HEK293 (cell line): ENCODE results near the gene RNF144A.
"Not testable (repeated sequence)": the region's sequence is repeated elsewhere in the genome, so short reads cannot be mapped to it uniquely, and the experiment has no call there.

ENCODE experiments used
- CTCF ChIA-PET: fragments of 350-600 bp; formaldehyde crosslinking; extraction: SDS; loops from one replicate; lab custom pipeline; 2021; ENCODE audit warnings: antibody characterized with exemption; lab: Yijun Ruan, JAX
- POLR2A ChIA-PET: fragments of 300-600 bp; formaldehyde crosslinking; extraction: SDS; loops from one replicate; lab custom pipeline; 2020; ENCODE audit warnings: antibody characterized with exemption, inconsistent platforms; lab: Yijun Ruan, JAX
- H3K27ac ChIP-seq: fragments of 200-500 bp; sonication (Bioruptor generic); 2 replicates; pipeline ENCODE4 v1.5.1; 2014; ENCODE audit warnings: low read depth, low read length, control low read depth, inconsistent platforms; ENCODE audit errors: extremely low read depth
- H3K36me3 ChIP-seq, 2 experiments: fragments of 200-500 bp in 1 of 2; sonication (Bioruptor generic) in 1 of 2; 1 replicate in 1 of 2; 2 replicates in 1 of 2; pipeline ENCODE4 v1.5.1; 2014 to 2017; ENCODE audit warnings: inconsistent platforms in 2 of 2, low read length in 2 of 2; ENCODE audit not compliant: control insufficient read depth in 2 of 2, insufficient read depth in 1 of 2
- H3K4me1 ChIP-seq: fragments of 200-500 bp; sonication (Bioruptor generic); 2 replicates; pipeline ENCODE4 v1.5.1; 2014; ENCODE audit warnings: mild to moderate bottlenecking, low read length, inconsistent platforms; ENCODE audit not compliant: control insufficient read depth, insufficient read depth
- H3K4me3 ChIP-seq: 2 replicates; pipeline ENCODE4 v1.5.1; 2011; ENCODE audit warnings: low read depth, mild to moderate bottlenecking, control low read depth, low read length, moderate library complexity
- H3K9me3 ChIP-seq: fragments of 200-500 bp; sonication (Bioruptor generic); 2 replicates; pipeline ENCODE4 v1.5.1; 2014; ENCODE audit warnings: low read depth, low read length, inconsistent platforms; ENCODE audit not compliant: control insufficient read depth, insufficient read depth
- INSM2 ChIP-seq: fragments of 450-650 bp; formaldehyde crosslinking; IDR thresholded peaks from 2 replicates; pipeline ENCODE4 v1.5.1; 2016; ENCODE audit warnings: missing biosample characterization, missing genetic modification characterization
- REST ChIP-seq: fragments of 450-650 bp; formaldehyde crosslinking; IDR thresholded peaks from 2 replicates; pipeline ENCODE4 v1.5.1; 2016; ENCODE audit warnings: missing biosample characterization, missing genetic modification characterization
- SETDB1 ChIP-seq: IDR thresholded peaks from one replicate; pipeline ENCODE4 v1.6.1; 2017; ENCODE audit warnings: mild to moderate bottlenecking, low read length, moderate library complexity, mixed read lengths; ENCODE audit not compliant: insufficient read length
- TSHZ1 ChIP-seq: fragments of 450-650 bp; formaldehyde crosslinking; IDR thresholded peaks from 2 replicates; pipeline ENCODE4 v1.5.1; 2016; ENCODE audit warnings: missing biosample characterization, missing genetic modification characterization, borderline replicate concordance
- ZBTB1 ChIP-seq: fragments of 450-650 bp; formaldehyde crosslinking; IDR thresholded peaks from 2 replicates; pipeline ENCODE4 v1.5.1; 2016; ENCODE audit warnings: missing biosample characterization, missing genetic modification characterization
- ZBTB6 ChIP-seq: fragments of 450-650 bp; formaldehyde crosslinking; IDR thresholded peaks from 2 replicates; pipeline ENCODE4 v1.5.1; 2017; ENCODE audit warnings: missing biosample characterization, missing genetic modification characterization
- ZNF169 ChIP-seq: fragments of 450-650 bp; formaldehyde crosslinking; IDR thresholded peaks from 2 replicates; pipeline ENCODE4 v1.5.1; 2016; ENCODE audit warnings: missing biosample characterization, missing genetic modification characterization
- ZNF24 ChIP-seq: fragments of 450-650 bp; formaldehyde crosslinking; IDR thresholded peaks from 2 replicates; pipeline ENCODE4 v1.5.1; 2016; ENCODE audit warnings: missing biosample characterization, missing genetic modification characterization
- ZNF324 ChIP-seq: fragments of 450-650 bp; formaldehyde crosslinking; IDR thresholded peaks from 2 replicates; pipeline ENCODE4 v1.5.1; 2016; ENCODE audit warnings: missing biosample characterization, missing genetic modification characterization
- ZNF48 ChIP-seq: fragments of 450-650 bp; formaldehyde crosslinking; IDR thresholded peaks from 2 replicates; pipeline ENCODE4 v1.5.1; 2016; ENCODE audit warnings: missing biosample characterization, missing genetic modification characterization
- ZNF626 ChIP-seq: fragments of 450-650 bp; sonication (Bioruptor Pico); formaldehyde crosslinking; IDR thresholded peaks from 2 replicates; pipeline ENCODE4 v1.5.1; 2018; ENCODE audit warnings: missing biosample characterization, missing genetic modification characterization, inconsistent platforms

The RNF144A gene

GRCh38 chr2:6934758-6935651, 17.8 kb downstream of the RNF144A start:
- ChIA-PET CTCF (interaction anchor here (0.9 kb wide), 1 partner anchor 19 kb away, joined by 4 read pairs; no protein-coding TSS in a partner anchor), POLR2A (no interaction called here)
- Histone ChIP-seq H3K27ac (no peak overlapping the region), H3K9me3 (no peaks in the 10 kb centered on the region), H3K4me3 (no peak overlapping the region), H3K4me1 (no peaks in the 10 kb centered on the region), H3K36me3 (no peaks in the 10 kb centered on the region)
- no peak for TF ChIP-seq SETDB1
- TF ChIP-seq ZNF48 (tag by site-specific recombination), result no peak

GRCh38 chr2:6935652-6936020, 18.4 kb downstream of the RNF144A start:
- H3K36me3 ChIP-seq, H3K4me1 ChIP-seq, H3K4me3 ChIP-seq, H3K27ac ChIP-seq, POLR2A ChIA-PET, H3K9me3 ChIP-seq: not testable (repeated sequence)
- CTCF ChIA-PET, result interaction anchor here (0.8 kb wide), 1 partner anchor 14 kb away, joined by 4 read pairs; no protein-coding TSS in a partner anchor

- POLR2A ChIA-PET, result no interaction called here
- CTCF ChIA-PET, result interaction anchor here (0.6 kb wide), 1 partner anchor 57 kb away, joined by 3 read pairs; no protein-coding TSS in a partner anchor
- Histone ChIP-seq H3K4me3 (no peak overlapping the region), H3K36me3 (peaks cover 0 to 10% of the 10 kb centered on the region in 2 experiments; a peak in 1 of 3 replicates), H3K9me3 (no peaks in the 10 kb centered on the region), H3K4me1 (no peaks in the 10 kb centered on the region), H3K27ac (no peak overlapping the region)
- TF ChIP-seq ZNF626 (tag by site-specific recombination), result no peak
- TF ChIP-seq REST (tag by site-specific recombination), result no peak
- TF ChIP-seq TSHZ1 (tag by site-specific recombination), result no peak
- TF ChIP-seq ZNF24 (tag by site-specific recombination), result no peak
- no peak for TF ChIP-seq INSM2 (tag by site-specific recombination)
- no peak for TF ChIP-seq ZNF324 (tag by site-specific recombination)
- TF ChIP-seq ZNF169 (tag by site-specific recombination), result no peak
- TF ChIP-seq ZBTB1, result no peak
- TF ChIP-seq ZBTB6 (tag by site-specific recombination), result no peak
These were observed 19.9 kb downstream of the RNF144A start for GRCh38 chr2:6937157-6937556.
